OCI-LY7 (cell line): ENCODE results near the gene FOXG1. TPM values are rescaled to one million over a fixed set of nuclear protein-coding genes. Genes with fewer than 3 reads are reported as not detected.

Source experiments
- BruUV-seq: library from RNA; stranded (reverse); fragments of 400-500 nt; replicated peaks from 2 replicates; lab custom pipeline; 2021; lab: Mats Ljungman, UMichigan
- CTCF ChIA-PET: fragments of 300-600 bp; sonication (Branson Sonifier 250); formaldehyde crosslinking; loops from one replicate; lab custom pipeline; 2022; ENCODE audit warnings: antibody characterized with exemption; ENCODE audit not compliant: unreplicated experiment; lab: Charles Lee
- POLR2A ChIA-PET: fragments of 300-600 bp; sonication (Branson Sonifier 250); formaldehyde crosslinking; loops from one replicate; lab custom pipeline; 2022; ENCODE audit warnings: antibody characterized with exemption; lab: Charles Lee
- DNase-seq: peaks from one replicate; pipeline ENCODE4 v3.0.0-alpha.2; 2015; ENCODE audit warnings: low spot score
- H2AFZ ChIP-seq: fragments of 200-600 bp; sonication (generic), shearing (Covaris generic); 2 replicates; pipeline ENCODE4 v1.6.1; 2014; ENCODE audit warnings: mild to moderate bottlenecking, antibody characterized with exemption, low read length, moderate library complexity
- H3K27ac ChIP-seq: fragments of 200-600 bp; sonication (generic); 2 replicates; pipeline ENCODE4 v1.5.1; 2014; ENCODE audit warnings: mixed run types, low read depth, mild to moderate bottlenecking, moderate library complexity, low read length, inconsistent platforms; ENCODE audit not compliant: poor library complexity, severe bottlenecking
- H3K36me3 ChIP-seq: fragments of 200-600 bp; sonication (generic); 2 replicates; pipeline ENCODE4 v1.6.1; 2014; ENCODE audit warnings: mild to moderate bottlenecking, antibody characterized with exemption, low read length, moderate library complexity, mixed read lengths; ENCODE audit not compliant: insufficient read depth
- H3K4me1 ChIP-seq: fragments of 200-600 bp; sonication (generic); 2 replicates; pipeline ENCODE4 v1.5.1; 2014; ENCODE audit warnings: mild to moderate bottlenecking, low read length; ENCODE audit not compliant: insufficient read depth, poor library complexity, severe bottlenecking
- H3K4me2 ChIP-seq: fragments of 200-600 bp; sonication (generic); 2 replicates; pipeline ENCODE4 v1.6.1; 2014; ENCODE audit warnings: mild to moderate bottlenecking, low read length
- H3K4me3 ChIP-seq: fragments of 200-600 bp; sonication (generic); 2 replicates; pipeline ENCODE4 v1.5.1; 2014; ENCODE audit warnings: mild to moderate bottlenecking, low read depth, low read length; ENCODE audit not compliant: poor library complexity, severe bottlenecking
- H3K79me2 ChIP-seq: fragments of 200-600 bp; sonication (generic); 2 replicates; pipeline ENCODE4 v1.6.1; 2016; ENCODE audit warnings: low read depth, mild to moderate bottlenecking, low read length, moderate library complexity, mixed read lengths; ENCODE audit not compliant: insufficient read depth
- H3K9me2 ChIP-seq: fragments of 200-600 bp; sonication (generic); 2 replicates; pipeline ENCODE4 v1.6.1; 2016; ENCODE audit warnings: mild to moderate bottlenecking, low read length, mixed read lengths; ENCODE audit not compliant: insufficient read depth
- H3K9me3 ChIP-seq: fragments of 200-600 bp; sonication (generic); 2 replicates; pipeline ENCODE4 v1.6.1; 2014; ENCODE audit warnings: mild to moderate bottlenecking, mixed run types, low read length, mixed read lengths
- H4K20me1 ChIP-seq: fragments of 200-600 bp; sonication (generic); 2 replicates; pipeline ENCODE4 v1.6.1; 2014; ENCODE audit warnings: mild to moderate bottlenecking, antibody characterized with exemption, low read length, moderate library complexity, mixed read lengths; ENCODE audit not compliant: insufficient read depth
- EZH2phosphoT487 ChIP-seq: fragments of 200-600 bp; sonication (generic); IDR thresholded peaks from 2 replicates; pipeline ENCODE4 v1.6.1; 2018; ENCODE audit warnings: low read depth, borderline replicate concordance, mild to moderate bottlenecking, mixed run types, antibody characterized with exemption, low read length, moderate library complexity, mixed read lengths
- intact Hi-C: fragments of 100-400 bp; cut with micrococcal nuclease; formaldehyde crosslinking; loops from one replicate; pipeline ENCODE4 v1.10.0; 2022; ENCODE audit not compliant: unreplicated experiment
- total RNA-seq, 2 experiments: library from RNA; depleted of rRNA in 1 of 2; stranded (reverse); fragments of >200 nt in 1 of 2; shearing (Covaris generic) in 1 of 2; gene quantifications; 2 replicates each; pipeline ENCODE4 v1.2.3, GENCODE V29; 2014 to 2022
- TF ChIP-seq, protein P1 (sequence below): fragments of 200-600 bp; sonication (generic); conservative IDR thresholded peaks from 2 replicates; pipeline ENCODE4 v1.5.1; 2014; ENCODE audit warnings: mild to moderate bottlenecking, antibody characterized with exemption, low read length, moderate library complexity, mixed read lengths

FOXG1 gene
- total RNA-seq, 2 experiments from 2014 or later, result not detected

GRCh38 chr14:28760431-28760996 is 6.1 kb upstream of the FOXG1 start:
- ChIA-PET CTCF (no interaction called here), POLR2A (interaction anchor here (0.6 kb wide), 1 partner anchor 1373 kb away, joined by 4 read pairs; no protein-coding TSS in a partner anchor)
- no TSS peak for BruUV-seq

GRCh38 chr14:28761438-28762291 is 4.9 kb upstream of the FOXG1 start:
- Histone ChIP-seq H3K4me1 (no peaks in the 10 kb centered on the region), H4K20me1 (no peaks in the 10 kb centered on the region), H3K4me3 (no peak overlapping the region), H3K79me2 (no peaks in the 10 kb centered on the region), H3K9me2 (no peaks in the 10 kb centered on the region), H3K4me2 (no peak overlapping the region), H3K36me3 (no peaks in the 10 kb centered on the region), H2AFZ (no peak overlapping the region), H3K9me3 (no peaks in the 10 kb centered on the region), H3K27ac (no peak overlapping the region)
- TF ChIP-seq EZH2phosphoT487, result no peak
- TF ChIP-seq, protein P1, sequence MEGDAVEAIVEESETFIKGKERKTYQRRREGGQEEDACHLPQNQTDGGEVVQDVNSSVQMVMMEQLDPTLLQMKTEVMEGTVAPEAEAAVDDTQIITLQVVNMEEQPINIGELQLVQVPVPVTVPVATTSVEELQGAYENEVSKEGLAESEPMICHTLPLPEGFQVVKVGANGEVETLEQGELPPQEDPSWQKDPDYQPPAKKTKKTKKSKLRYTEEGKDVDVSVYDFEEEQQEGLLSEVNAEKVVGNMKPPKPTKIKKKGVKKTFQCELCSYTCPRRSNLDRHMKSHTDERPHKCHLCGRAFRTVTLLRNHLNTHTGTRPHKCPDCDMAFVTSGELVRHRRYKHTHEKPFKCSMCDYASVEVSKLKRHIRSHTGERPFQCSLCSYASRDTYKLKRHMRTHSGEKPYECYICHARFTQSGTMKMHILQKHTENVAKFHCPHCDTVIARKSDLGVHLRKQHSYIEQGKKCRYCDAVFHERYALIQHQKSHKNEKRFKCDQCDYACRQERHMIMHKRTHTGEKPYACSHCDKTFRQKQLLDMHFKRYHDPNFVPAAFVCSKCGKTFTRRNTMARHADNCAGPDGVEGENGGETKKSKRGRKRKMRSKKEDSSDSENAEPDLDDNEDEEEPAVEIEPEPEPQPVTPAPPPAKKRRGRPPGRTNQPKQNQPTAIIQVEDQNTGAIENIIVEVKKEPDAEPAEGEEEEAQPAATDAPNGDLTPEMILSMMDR, result no peak
- DNase-seq, result no peak
- no TSS peak for BruUV-seq
- ChIA-PET POLR2A (no interaction called here), CTCF (interaction anchor here (0.5 kb wide), 1 partner anchor 378 kb away, joined by 4 read pairs; no protein-coding TSS in a partner anchor)
- intact Hi-C loops, result no loop called here

More at GRCh38 chr14:28760431-28760996, 6.1 kb upstream of the FOXG1 start:
- no peaks in the 10 kb centered on the region for H3K9me3 ChIP-seq
- no peak for DNase-seq
- no peak overlapping the region for H3K4me2 ChIP-seq
- H3K79me2 ChIP-seq, result no peaks in the 10 kb centered on the region
- no peaks in the 10 kb centered on the region for H3K36me3 ChIP-seq
- no peaks in the 10 kb centered on the region for H3K4me1 ChIP-seq
- no peaks in the 10 kb centered on the region for H4K20me1 ChIP-seq
- H3K4me3 ChIP-seq, result no peak overlapping the region
- no peak for TF ChIP-seq EZH2phosphoT487
- TF ChIP-seq, protein P1, result no peak
- no peak overlapping the region for H2AFZ ChIP-seq
- H3K9me2 ChIP-seq, result no peaks in the 10 kb centered on the region
- H3K27ac ChIP-seq, result no peak overlapping the region
- intact Hi-C loops, result no loop called here
